ENCODE measurements around the gene RBM26. TPM values are rescaled to one million over a fixed set of nuclear protein-coding genes. Genes with fewer than 3 reads are reported as not detected.

The RBM26 gene
- total RNA-seq, 4 donors from 2014 or later, result 34.8 to 96.6 (median 44.5) TPM

GRCh38 chr13:79273045-79273444 lies 133.0 kb downstream of the RBM26 start:
- Histone ChIP-seq H3K4me3 (no peak overlapping the region), H3K9me3 (no peaks in the 10 kb centered on the region), H3K27me3 (no peaks in the 10 kb centered on the region), H3K27ac (no peak overlapping the region), H3K4me1 (no peaks in the 10 kb centered on the region), H3K36me3 (no peaks in the 10 kb centered on the region)
- no peak for DNase-seq
- TF ChIP-seq, protein P1, sequence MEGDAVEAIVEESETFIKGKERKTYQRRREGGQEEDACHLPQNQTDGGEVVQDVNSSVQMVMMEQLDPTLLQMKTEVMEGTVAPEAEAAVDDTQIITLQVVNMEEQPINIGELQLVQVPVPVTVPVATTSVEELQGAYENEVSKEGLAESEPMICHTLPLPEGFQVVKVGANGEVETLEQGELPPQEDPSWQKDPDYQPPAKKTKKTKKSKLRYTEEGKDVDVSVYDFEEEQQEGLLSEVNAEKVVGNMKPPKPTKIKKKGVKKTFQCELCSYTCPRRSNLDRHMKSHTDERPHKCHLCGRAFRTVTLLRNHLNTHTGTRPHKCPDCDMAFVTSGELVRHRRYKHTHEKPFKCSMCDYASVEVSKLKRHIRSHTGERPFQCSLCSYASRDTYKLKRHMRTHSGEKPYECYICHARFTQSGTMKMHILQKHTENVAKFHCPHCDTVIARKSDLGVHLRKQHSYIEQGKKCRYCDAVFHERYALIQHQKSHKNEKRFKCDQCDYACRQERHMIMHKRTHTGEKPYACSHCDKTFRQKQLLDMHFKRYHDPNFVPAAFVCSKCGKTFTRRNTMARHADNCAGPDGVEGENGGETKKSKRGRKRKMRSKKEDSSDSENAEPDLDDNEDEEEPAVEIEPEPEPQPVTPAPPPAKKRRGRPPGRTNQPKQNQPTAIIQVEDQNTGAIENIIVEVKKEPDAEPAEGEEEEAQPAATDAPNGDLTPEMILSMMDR (IDR thresholded peaks at IDR 0.05), result no peak
- TF ChIP-seq POLR2A (IDR thresholded peaks at IDR 0.05), result no peak

GRCh38 chr13:79271616-79272015 lies 134.4 kb downstream of the RBM26 start:
- no peaks in the 10 kb centered on the region for H3K4me1 ChIP-seq
- TF ChIP-seq, protein P1 (IDR thresholded peaks at IDR 0.05), result no peak
- TF ChIP-seq POLR2A (IDR thresholded peaks at IDR 0.05), result no peak
- H3K27me3 ChIP-seq, result no peaks in the 10 kb centered on the region
- no peak overlapping the region for H3K4me3 ChIP-seq
- H3K36me3 ChIP-seq, result no peaks in the 10 kb centered on the region
- H3K9me3 ChIP-seq, result no peaks in the 10 kb centered on the region
- no peak overlapping the region for H3K27ac ChIP-seq
- DNase-seq, result no peak

- TF ChIP-seq, protein P1 (IDR thresholded peaks at IDR 0.05), result no peak
- TF ChIP-seq POLR2A (IDR thresholded peaks at IDR 0.05), result no peak
- Histone ChIP-seq H3K4me1 (no peaks in the 10 kb centered on the region), H3K4me3 (no peak overlapping the region), H3K27ac (no peak overlapping the region), H3K9me3 (no peaks in the 10 kb centered on the region), H3K27me3 (no peaks in the 10 kb centered on the region), H3K36me3 (no peaks in the 10 kb centered on the region)
- DNase-seq, result no peak
Measured at GRCh38 chr13:79270859-79271258, 135.2 kb downstream of the RBM26 start.

Small RNAs within 50 kb of the gene (small RNA-seq; reads per million reads assigned to genes)
- 0 reads per million in 2 donors for gene RNA5SP33

Other genes starting within 250 kb of the RBM26 start
- gene NDFIP2, start 74.9 kb upstream of the RBM26 start, total RNA-seq, result 100 to 1,000 TPM in 1 of 4 donors, 10 to 100 TPM in 3; 28.1 to 102 (median 59.6) TPM

Data from Peyer's patch (tissue), 4 donors.